Adrenal gland (tissue), 5 donors: ENCODE data around the gene CAMK2D.

Experiments used
- POLR2A ChIP-seq, 2 donors: fragments of 450-650 bp; IDR thresholded peaks; one replicate each; pipeline ENCODE4 v1.6.1; 2017; ENCODE audit warnings: antibody characterized with exemption in 2 of 2, mild to moderate bottlenecking in 2 of 2, moderate library complexity in 1 of 2
- TF ChIP-seq, protein P1 (sequence below), 6 experiments: fragments of 450-650 bp in 4 of 6; fragments of 200-600 bp in 2 of 6; sonication (generic) in 1 of 6; IDR thresholded peaks; 1 replicate in 5 of 6; 2 replicates in 1 of 6; pipeline versions ENCODE4 v1.5.1 to v1.8.0; 2016 to 2021; ENCODE audit warnings: antibody characterized with exemption in 6 of 6, mild to moderate bottlenecking in 2 of 6, moderate library complexity in 1 of 6
- donor health status: DM: no; HTN: no; CAD: no.

DNA sequence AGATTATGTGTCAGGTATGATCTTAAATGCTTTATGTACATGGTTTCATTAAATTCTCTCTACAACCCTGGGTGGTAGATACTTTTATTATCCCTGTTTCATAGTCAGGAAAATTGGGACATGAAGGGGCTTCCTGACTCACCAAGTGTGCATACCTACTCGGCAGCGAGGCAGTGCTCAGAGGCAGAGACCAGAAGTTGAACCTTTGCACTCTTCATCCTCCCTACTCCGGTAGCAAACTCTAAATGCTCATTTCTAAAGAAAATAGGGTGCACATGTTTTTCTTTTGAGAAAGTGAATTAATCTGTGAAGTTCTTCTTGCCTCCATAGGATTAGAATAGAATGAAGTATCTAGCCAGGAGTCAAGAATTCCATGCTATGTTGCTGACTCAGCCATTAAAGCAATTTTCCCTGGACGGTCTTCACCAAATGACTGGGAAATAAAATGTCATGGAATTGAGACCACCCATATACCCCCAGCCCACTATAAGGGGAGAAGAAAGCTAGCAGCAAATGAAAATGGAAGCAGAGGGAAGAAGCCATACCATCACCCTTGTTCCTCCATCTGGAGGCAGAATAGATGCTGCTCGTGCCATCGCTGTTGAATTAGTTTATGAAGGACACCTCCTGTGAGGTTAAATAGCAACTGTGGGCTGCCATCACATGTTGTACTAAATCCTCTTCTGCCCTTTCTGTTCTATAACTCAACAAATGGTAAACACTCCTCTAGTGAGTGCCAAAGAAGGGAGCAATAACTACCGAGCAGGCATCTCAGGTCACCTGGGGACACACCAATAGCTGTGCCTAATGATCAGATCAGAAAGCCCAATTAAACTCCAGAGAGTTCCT, 355.4 kb downstream of the CAMK2D start:
- TF ChIP-seq, protein P1, sequence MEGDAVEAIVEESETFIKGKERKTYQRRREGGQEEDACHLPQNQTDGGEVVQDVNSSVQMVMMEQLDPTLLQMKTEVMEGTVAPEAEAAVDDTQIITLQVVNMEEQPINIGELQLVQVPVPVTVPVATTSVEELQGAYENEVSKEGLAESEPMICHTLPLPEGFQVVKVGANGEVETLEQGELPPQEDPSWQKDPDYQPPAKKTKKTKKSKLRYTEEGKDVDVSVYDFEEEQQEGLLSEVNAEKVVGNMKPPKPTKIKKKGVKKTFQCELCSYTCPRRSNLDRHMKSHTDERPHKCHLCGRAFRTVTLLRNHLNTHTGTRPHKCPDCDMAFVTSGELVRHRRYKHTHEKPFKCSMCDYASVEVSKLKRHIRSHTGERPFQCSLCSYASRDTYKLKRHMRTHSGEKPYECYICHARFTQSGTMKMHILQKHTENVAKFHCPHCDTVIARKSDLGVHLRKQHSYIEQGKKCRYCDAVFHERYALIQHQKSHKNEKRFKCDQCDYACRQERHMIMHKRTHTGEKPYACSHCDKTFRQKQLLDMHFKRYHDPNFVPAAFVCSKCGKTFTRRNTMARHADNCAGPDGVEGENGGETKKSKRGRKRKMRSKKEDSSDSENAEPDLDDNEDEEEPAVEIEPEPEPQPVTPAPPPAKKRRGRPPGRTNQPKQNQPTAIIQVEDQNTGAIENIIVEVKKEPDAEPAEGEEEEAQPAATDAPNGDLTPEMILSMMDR (IDR thresholded peaks at IDR 0.05) = no peak
- no peak for TF ChIP-seq POLR2A (IDR thresholded peaks at IDR 0.05)
